T-helper 1 cell treated with Interleukin-12 subunit alpha and Interleukin-12 subunit beta and Interleukin-4 antibody, amounts not matched to agents 30 ng/mL and 1 ng/mL, for 36 hours (primary cell): ENCODE data around the gene IL22RA2. TPM values are rescaled to one million over a fixed set of nuclear protein-coding genes. Genes with fewer than 3 reads are reported as not detected.

Source experiments
- intact Hi-C: fragments of 100-400 bp; cut with micrococcal nuclease; formaldehyde crosslinking; loops from one replicate; pipeline ENCODE4 v1.15.1; 2024
- total RNA-seq: library from RNA; stranded (reverse); gene quantifications from 2 replicates; pipeline ENCODE4 v1.2.3, GENCODE V29; 2022

Gene IL22RA2
- total RNA-seq, 1 donor from 2014 or later, result 0.32 TPM

DNA sequence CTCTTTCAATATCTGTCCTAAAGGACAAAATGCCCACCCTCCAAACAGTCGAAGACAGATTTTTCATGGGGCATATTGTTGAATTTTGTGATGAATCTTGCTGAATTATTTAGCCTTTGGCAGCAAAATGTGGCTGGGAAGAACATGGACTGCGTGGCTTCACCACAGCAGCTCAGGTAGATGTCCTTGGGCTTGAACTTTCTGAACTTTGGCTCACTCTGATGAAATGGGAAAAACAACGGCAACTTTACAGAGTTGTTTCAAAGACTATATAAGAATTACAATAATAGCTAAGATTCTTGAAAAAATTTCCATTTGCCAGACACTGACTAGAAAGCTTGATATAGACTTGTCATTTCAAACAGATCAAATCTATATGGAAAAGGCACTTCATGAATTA, 75.9 kb downstream of the IL22RA2 start:
- intact Hi-C loops, result loop anchor here (5.0 kb wide), 1 partner anchor 40 kb away; no protein-coding TSS in a partner anchor

DNA sequence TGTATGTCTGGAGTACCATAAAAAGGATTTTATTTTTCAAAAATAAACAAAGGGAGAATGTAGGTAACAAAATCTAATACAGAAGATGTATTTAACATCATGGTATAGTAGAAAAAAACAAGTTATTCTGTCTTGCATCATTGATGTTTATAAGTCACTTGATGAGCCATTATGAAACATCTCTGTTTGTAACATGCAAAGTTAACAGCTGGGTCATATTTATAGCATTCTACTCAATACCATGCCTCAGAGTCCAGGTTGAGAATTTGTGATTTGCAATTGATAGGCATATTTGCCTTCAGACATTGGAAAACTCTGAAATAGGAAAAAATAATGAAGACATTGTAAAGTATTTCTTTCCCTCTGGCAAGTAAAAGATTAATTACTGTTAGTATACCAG, 76.4 kb downstream of the IL22RA2 start:
- intact Hi-C loops, result loop anchor here (5.0 kb wide), 1 partner anchor 40 kb away; no protein-coding TSS in a partner anchor

DNA sequence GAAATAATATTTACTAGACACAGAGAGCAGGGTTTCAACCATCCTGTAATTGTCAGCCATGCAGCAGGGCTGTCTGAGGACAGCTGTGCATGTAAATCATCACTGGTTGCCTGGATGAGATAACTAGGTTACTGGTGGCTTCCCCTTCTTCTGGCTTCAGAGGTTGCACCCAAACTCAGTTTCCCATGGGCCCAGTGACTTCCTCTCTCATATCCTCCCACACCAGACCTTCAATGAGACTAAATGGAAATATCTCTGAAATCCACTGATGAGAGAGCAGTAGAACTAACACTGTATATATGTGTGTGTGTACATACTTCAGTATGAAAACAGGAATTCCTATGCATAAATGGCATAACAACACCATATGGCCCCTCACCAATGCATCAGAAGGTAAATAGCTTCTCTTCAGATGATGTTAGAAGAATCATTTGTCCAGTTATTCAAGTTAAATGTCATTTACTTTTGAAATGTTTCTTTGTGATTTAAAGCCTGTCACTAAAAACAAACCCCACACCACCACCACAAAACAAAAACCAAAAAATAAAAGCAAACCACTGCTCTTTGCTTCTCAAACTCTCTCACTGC, 77.7 kb downstream of the IL22RA2 start:
- intact Hi-C loops, result loop anchor here (2.0 to 5.0 kb wide), 6 partner anchors 42 to 1013 kb away; no protein-coding TSS in a partner anchor

DNA sequence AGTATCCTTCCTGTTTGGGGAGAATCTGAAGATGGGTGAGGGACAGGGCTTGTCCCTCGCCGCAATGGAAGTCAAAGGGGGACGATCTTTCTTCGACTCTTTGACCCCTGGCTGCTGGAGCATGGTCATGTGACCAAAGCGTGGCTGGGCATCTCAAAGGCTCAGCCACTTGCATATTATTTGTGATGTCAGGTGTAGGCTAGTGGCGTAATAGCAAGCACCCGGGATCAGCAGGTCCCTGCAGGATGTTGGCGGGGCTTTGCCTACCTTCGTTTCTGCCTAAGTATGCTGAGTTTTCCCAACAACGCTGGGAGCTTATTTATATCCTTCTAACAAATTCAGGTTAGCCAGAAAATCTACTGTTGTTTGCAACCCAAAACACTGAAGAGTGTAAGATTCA, 78.4 kb downstream of the IL22RA2 start:
- intact Hi-C loops, result loop anchor here (2.0 to 5.0 kb wide), 6 partner anchors 42 to 1014 kb away; no protein-coding TSS in a partner anchor

DNA sequence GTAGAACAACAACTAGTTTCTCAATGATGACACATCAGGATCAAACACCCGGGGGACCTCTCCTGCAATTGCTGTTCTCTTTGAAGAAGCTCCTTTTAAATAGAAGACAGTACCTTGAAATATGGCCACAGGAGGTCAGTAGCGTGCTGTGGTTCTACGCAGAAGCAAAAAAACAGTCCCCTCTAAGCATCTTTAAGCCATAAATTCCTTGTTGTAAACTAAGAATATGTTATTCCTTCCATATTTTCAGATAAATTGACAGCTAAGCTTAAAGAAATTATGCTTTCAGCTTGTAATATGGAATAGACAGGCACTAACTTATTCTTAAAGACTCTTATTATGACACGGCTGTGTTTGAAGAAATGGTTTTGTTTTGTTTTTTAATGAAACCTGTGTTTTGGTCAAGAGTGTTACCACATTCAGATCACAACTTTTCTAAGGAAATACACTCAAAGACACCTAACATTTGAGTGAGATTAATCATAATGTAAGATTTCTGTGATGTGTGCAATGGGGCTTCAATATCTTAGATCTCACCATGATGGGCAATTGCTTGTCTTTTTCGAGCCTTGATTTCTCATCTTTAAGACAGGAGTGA, 78.9 kb downstream of the IL22RA2 start:
- intact Hi-C loops, result loop anchor here (1.0 to 5.0 kb wide), 18 partner anchors 8 to 1014 kb away; no protein-coding TSS in a partner anchor

Other genes starting within 250 kb of the IL22RA2 start
- not detected in 2 replicates for gene IL20RA, start 128.7 kb downstream of the IL22RA2 start, total RNA-seq
- 39.2 and 39.8 TPM in 2 replicates for gene IFNGR1, start 45.7 kb upstream of the IL22RA2 start, total RNA-seq